ENCODE measurements around the gene SPATA7.

DNA sequence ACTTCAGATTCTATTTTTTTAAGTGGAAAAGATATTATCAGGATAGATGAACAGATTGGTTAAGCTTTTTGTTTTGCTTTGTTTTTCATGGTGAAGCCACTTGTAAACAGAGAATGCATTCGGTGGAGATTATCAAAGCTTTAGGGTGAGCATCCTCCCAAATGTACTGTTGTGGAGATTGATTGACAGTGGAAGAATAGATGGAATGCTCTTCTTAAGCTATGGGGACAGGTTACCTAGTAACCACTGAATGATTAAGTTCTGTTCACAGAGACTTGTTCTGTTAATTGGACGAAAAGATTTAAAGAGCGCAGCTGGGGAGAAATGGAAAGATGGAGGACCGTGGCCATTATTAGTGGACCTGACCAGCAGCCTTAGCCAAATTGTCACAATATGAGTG, 21.8 kb upstream of the SPATA7 start:
- TF ChIP-seq POLR2AphosphoS5 (IDR thresholded peaks at IDR 0.05; ENCODE audit: borderline replicate concordance, low read depth, low read length) (no peak), EZH2 (IDR thresholded peaks at IDR 0.05) (no peak), FOXP2 (optimal IDR thresholded peaks at IDR 0.05; ENCODE audit: control extremely low read depth, extremely low read length, insufficient read depth) (no peak)
